Ovary (tissue), 9 donors: ENCODE measurements around the gene ATP8A1. TPM values are rescaled to one million over a fixed set of nuclear protein-coding genes. Genes with fewer than 3 reads are reported as not detected.

ENCODE experiments used
- DNase-seq, 5 donors: peaks; one replicate each; pipeline ENCODE4 v3.0.0-alpha.2; 2019 to 2020
- H3K27ac ChIP-seq, 2 donors: fragments of 200-600 bp; one replicate each; pipeline versions ENCODE4 v1.5.1 to v1.8.0; 2019 to 2022
- H3K27me3 ChIP-seq: fragments of 200-600 bp; one replicate; pipeline ENCODE4 v1.8.0; 2022
- H3K36me3 ChIP-seq: fragments of 200-600 bp; sonication (generic); one replicate; pipeline ENCODE4 v1.5.1; 2019
- H3K4me1 ChIP-seq: one replicate; pipeline ENCODE4 v1.8.1; 2013; ENCODE audit warnings: mild to moderate bottlenecking, moderate library complexity; ENCODE audit not compliant: insufficient read depth
- H3K4me3 ChIP-seq: fragments of 200-600 bp; sonication (generic); one replicate; pipeline ENCODE4 v1.5.1; 2017
- H3K9me3 ChIP-seq, 2 donors: fragments of 200-600 bp in 1 of 2; sonication (generic) in 1 of 2; one replicate each; pipeline versions ENCODE4 v1.5.1 to v1.8.1; 2013 to 2019; ENCODE audit warnings: mild to moderate bottlenecking in 1 of 2, moderate library complexity in 1 of 2
- EP300 ChIP-seq: sonication (generic); formaldehyde crosslinking; IDR thresholded peaks from one replicate; pipeline ENCODE4 v1.6.1; 2017; ENCODE audit warnings: antibody characterized with exemption
- POLR2A ChIP-seq: fragments of 450-650 bp; IDR thresholded peaks from one replicate; pipeline ENCODE4 v1.6.1; 2017; ENCODE audit warnings: antibody characterized with exemption, mild to moderate bottlenecking, moderate library complexity
- WGBS, 3 donors: extraction: QIAGEN DNeasy Blood & Tissue Kit in 1 of 3; methylation state at CpG; one replicate each; pipeline versions ENCODE4 v1.1.5 to v1.1.7; 2013 to 2017; 5-methylcytosine and 5-hydroxymethylcytosine counted together
- intact Hi-C, 4 donors: fragments of 100-400 bp; cut with DNase I; formaldehyde crosslinking; loops; one replicate each; pipeline versions ENCODE4 v1.11.0 to v1.15.1; 2022 to 2023
- polyA plus RNA-seq, 2 donors: library from polyadenylated mRNA; stranded (reverse); fragments of 200-250 nt in 1 of 2; fragments of 350-450 nt in 1 of 2; fragmentation: Illumina TruSeq in 1 of 2; extraction: RNeasy Lipid Tissue Mini Kit (QIAGEN cat#74804) in 1 of 2; gene quantifications; one replicate each; pipeline ENCODE4 v1.2.3, GENCODE V29; 2013 to 2014
- total RNA-seq, 7 donors: library from RNA; depleted of rRNA in 2 of 7; stranded (reverse); fragments of >200 nt in 2 of 7; fragmentation: NEBNext Ultra II Directional in 3 of 7; extraction: Animal tissue kit (Norgen Biotek cat#: 25700) in 3 of 7; gene quantifications; one replicate each; pipeline versions ENCODE4 v1.1.0 to v1.2.4, GENCODE V29; 2016 to 2023
- TF ChIP-seq, protein P1 (sequence below), 3 donors: fragments of 450-650 bp in 2 of 3; fragments of 200-600 bp in 1 of 3; IDR thresholded peaks; one replicate each; pipeline versions ENCODE4 v1.5.1 to v1.8.0; 2016 to 2022; ENCODE audit warnings: antibody characterized with exemption in 3 of 3, mild to moderate bottlenecking in 1 of 3
- donor health status: DM: no; HTN: no; CAD: no; lungs with moderate emphysema.
- donor health status: DM: no; HTN: no; CAD: no.
- donor health status: Bipolar disorder and iron deficiency.
- donor health status: DM: yes; HTN: yes; CAD: no.
- donor health status: DM: no; HTN: no; CAD: no.
- donor health status: DM: yes; HTN: yes; CAD: no.

ATP8A1 gene
- total and polyA plus RNA-seq, 9 donors = 10.0 to 73.2 (median 21.6) TPM

DNA sequence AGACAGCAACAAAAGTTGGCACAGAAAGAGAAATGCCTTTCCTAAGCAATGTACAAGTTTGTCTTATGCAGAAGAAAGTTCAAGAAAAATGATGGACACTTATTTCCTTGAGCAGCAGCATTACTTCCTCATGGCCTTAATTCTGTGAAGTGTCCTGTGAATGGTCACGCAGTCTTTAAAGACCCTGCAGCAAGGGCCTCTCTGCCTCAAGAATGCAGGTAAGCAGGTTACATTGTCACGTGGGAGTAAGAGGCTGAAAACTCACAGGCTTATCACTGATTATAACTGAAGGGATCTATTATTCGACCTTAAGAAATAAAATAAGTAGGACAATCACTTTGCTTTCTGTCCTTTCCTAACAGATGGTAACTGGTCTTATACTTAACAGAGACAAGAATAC is 109.1 kb downstream of the ATP8A1 start:
- Histone ChIP-seq H3K4me3 (no peak overlapping the region), H3K27me3 (peaks cover 2% of the 10 kb centered on the region), H3K27ac (no peak overlapping the region), H3K4me1 (no peaks in the 10 kb centered on the region), H3K9me3 (no peaks in the 10 kb centered on the region), H3K36me3 (no peaks in the 10 kb centered on the region)
- 87 to 95% (median 91%) methylated on average over 3 of the region's 3 CpGs for WGBS, 3 donors
- TF ChIP-seq EP300 (no peak), POLR2A (no peak)
- TF ChIP-seq, protein P1, sequence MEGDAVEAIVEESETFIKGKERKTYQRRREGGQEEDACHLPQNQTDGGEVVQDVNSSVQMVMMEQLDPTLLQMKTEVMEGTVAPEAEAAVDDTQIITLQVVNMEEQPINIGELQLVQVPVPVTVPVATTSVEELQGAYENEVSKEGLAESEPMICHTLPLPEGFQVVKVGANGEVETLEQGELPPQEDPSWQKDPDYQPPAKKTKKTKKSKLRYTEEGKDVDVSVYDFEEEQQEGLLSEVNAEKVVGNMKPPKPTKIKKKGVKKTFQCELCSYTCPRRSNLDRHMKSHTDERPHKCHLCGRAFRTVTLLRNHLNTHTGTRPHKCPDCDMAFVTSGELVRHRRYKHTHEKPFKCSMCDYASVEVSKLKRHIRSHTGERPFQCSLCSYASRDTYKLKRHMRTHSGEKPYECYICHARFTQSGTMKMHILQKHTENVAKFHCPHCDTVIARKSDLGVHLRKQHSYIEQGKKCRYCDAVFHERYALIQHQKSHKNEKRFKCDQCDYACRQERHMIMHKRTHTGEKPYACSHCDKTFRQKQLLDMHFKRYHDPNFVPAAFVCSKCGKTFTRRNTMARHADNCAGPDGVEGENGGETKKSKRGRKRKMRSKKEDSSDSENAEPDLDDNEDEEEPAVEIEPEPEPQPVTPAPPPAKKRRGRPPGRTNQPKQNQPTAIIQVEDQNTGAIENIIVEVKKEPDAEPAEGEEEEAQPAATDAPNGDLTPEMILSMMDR (IDR thresholded peaks at IDR 0.05) = no peak
- DNase-seq = no peak
- intact Hi-C loops = no loop called here

DNA sequence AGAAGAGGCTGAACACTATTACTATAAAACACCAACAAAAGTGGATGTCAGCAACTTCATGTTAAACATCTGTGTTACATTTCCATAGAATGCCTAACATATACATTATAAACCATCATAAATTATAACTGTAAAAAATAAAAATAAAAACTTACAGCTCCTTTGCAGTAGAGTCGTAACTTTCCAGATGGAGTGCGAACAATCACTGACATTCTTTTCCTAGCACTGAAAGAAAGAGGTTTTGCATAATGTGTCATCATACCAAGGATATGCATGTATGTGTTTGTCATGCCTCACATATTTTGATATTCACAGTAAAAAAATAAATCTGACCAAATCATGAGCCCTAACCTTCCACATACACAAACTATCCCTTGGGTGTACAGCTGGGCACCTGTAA is 113.1 kb downstream of the ATP8A1 start:
- Histone ChIP-seq H3K27me3 (no peaks in the 10 kb centered on the region), H3K36me3 (no peaks in the 10 kb centered on the region), H3K27ac (no peak overlapping the region), H3K4me3 (no peak overlapping the region), H3K9me3 (no peaks in the 10 kb centered on the region), H3K4me1 (no peaks in the 10 kb centered on the region)
- 94 to 98% (median 95%) methylated on average over 2 of the region's 2 CpGs for WGBS, 3 donors
- intact Hi-C loops = no loop called here
- TF ChIP-seq POLR2A (no peak), EP300 (no peak)
- TF ChIP-seq, protein P1 (IDR thresholded peaks at IDR 0.05) = no peak
- no peak for DNase-seq

DNA sequence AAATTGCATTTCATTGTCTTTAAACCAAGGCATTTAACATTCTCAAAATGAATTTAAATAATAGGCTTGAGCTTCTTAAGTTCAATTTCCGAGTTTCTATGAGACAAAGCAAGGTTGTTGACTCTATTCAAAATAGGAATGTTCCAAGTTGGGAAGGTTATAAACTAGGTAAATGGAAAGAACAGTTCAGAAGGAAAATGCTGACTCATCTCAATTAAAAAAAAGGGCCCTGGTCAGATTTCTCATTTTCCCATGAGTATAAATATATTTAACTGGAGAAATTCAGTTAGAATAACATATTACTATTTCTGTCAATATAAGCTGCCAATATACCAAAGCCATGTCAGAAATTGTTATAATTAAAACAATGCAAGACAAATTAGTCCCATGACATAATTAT is 113.8 kb downstream of the ATP8A1 start:
- no peaks in the 10 kb centered on the region for H3K9me3 ChIP-seq
- no peak for DNase-seq
- WGBS, 3 donors = 78 to 84% (median 81%) methylated on average over 1 of the region's 1 CpG
- no peaks in the 10 kb centered on the region for H3K4me1 ChIP-seq
- intact Hi-C loops = no loop called here
- TF ChIP-seq POLR2A (no peak), EP300 (no peak)
- TF ChIP-seq, protein P1 (IDR thresholded peaks at IDR 0.05) = no peak
- no peaks in the 10 kb centered on the region for H3K27me3 ChIP-seq
- no peaks in the 10 kb centered on the region for H3K36me3 ChIP-seq
- H3K4me3 ChIP-seq = no peak overlapping the region
- H3K27ac ChIP-seq = no peak overlapping the region

DNA sequence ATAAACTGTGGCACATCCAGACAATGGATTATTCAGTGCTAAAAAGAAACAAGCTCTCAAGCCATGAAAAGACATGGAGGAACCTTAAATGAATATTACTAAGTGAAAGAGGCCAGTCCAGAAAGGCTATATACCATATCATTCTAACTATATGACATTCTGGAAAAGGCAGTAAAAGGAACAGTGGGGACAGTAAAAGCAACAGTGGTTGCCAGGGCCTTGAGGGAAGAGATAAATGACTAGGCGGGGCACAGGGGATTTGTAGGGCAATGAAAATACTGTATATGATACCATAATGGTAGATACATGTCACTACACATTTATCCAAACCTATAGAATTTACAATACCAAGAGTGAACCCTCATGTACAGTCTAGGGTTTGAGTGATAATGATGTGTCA is 115.3 kb downstream of the ATP8A1 start:
- TF ChIP-seq POLR2A (no peak), EP300 (no peak)
- TF ChIP-seq, protein P1 (IDR thresholded peaks at IDR 0.05) = no peak
- no peak for DNase-seq
- H3K4me3 ChIP-seq = no peak overlapping the region
- no peaks in the 10 kb centered on the region for H3K9me3 ChIP-seq
- no peaks in the 10 kb centered on the region for H3K36me3 ChIP-seq
- 93 to 97% (median 96%) methylated on average over 1 of the region's 1 CpG for WGBS, 3 donors
- no peak overlapping the region for H3K27ac ChIP-seq
- no peaks in the 10 kb centered on the region for H3K4me1 ChIP-seq
- intact Hi-C loops = no loop called here
- H3K27me3 ChIP-seq = no peaks in the 10 kb centered on the region

DNA sequence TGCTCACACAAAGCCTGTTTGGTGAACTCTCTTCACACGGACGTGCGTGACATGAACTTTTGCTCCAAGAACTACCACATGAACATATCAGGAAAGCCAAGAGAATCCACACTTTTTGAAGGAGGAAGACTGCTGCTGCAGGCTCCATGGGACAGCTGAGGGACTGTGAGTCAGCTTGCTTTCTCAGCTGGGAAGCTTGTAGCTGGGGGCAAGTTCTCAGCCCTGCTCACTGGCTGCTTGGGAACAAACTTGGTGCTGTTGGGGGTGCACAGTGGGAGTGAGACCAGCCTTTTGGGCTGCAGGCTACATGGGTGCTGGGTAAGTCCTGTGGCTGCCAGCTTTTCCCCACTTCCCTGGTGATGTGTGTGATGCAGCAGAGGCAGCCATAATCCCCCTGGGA is 123.9 kb downstream of the ATP8A1 start:
- no peak overlapping the region for H3K27ac ChIP-seq
- no peaks in the 10 kb centered on the region for H3K27me3 ChIP-seq
- no peaks in the 10 kb centered on the region for H3K36me3 ChIP-seq
- intact Hi-C loops = no loop called here
- no peak overlapping the region for H3K4me3 ChIP-seq
- WGBS, 3 donors = 91 to 97% (median 93%) methylated on average over 3 of the region's 3 CpGs
- TF ChIP-seq EP300 (no peak), POLR2A (no peak)
- TF ChIP-seq, protein P1 (IDR thresholded peaks at IDR 0.05) = no peak
- H3K4me1 ChIP-seq = no peaks in the 10 kb centered on the region
- no peak for DNase-seq
- no peaks in the 10 kb centered on the region for H3K9me3 ChIP-seq
